HCT116 (cell line): ENCODE results near the gene PCID2. TPM values are rescaled to one million over a fixed set of nuclear protein-coding genes. Genes with fewer than 3 reads are reported as not detected.

Experiments
- ATAC-seq: fragments of 200-7000 bp; cut with Tn5 transposase; 2 replicates; pipeline ENCODE4 v1.9.1; 2020; ENCODE audit warnings: mild to moderate bottlenecking, moderate library complexity
- BruUV-seq: library from RNA; stranded (reverse); fragments of 400-500 nt; replicated peaks from 2 replicates; lab custom pipeline; 2021; lab: Mats Ljungman, UMichigan
- CTCF ChIA-PET: fragments of 300-600 bp; sonication (Branson Sonifier 250); formaldehyde crosslinking; loops from one replicate; lab custom pipeline; 2021; ENCODE audit warnings: antibody characterized with exemption; lab: Charles Lee
- POLR2A ChIA-PET: fragments of 300-600, 350-600 bp; sonication (Branson Sonifier 250); formaldehyde crosslinking; loops from one replicate; lab custom pipeline; 2021; ENCODE audit warnings: antibody characterized with exemption; lab: Charles Lee
- RAD21 ChIA-PET, 2 experiments: fragments of 300-600 bp; sonication (Branson Sonifier 250); formaldehyde crosslinking; loops; one replicate each; lab custom pipeline; 2023; ENCODE audit warnings: low total read pairs in 2 of 2; ENCODE audit not compliant: uncharacterized antibody in 2 of 2, unreplicated experiment in 2 of 2, low non-redundant PET in 1 of 2; lab: Charles Lee
- DNase-seq: peaks from one replicate; pipeline ENCODE4 v3.0.0-alpha.2; 2010; ENCODE audit warnings: low read depth, low spot score
- H2AFZ ChIP-seq: fragments of 200-600 bp; shearing (Covaris generic), sonication (generic); 2 replicates; pipeline ENCODE4 v1.6.1; 2017; ENCODE audit warnings: low read depth, mixed run types, mixed read lengths, antibody characterized with exemption, low read length; ENCODE audit not compliant: poor library complexity, severe bottlenecking
- H3K27ac ChIP-seq: 2 replicates; pipeline ENCODE4 v1.5.1; 2012; ENCODE audit warnings: low read depth, low read length
- H3K27me3 ChIP-seq: fragments of 200-600 bp; sonication (generic); 2 replicates; pipeline ENCODE4 v1.6.1; 2016; ENCODE audit warnings: mixed run types, low read length, mixed read lengths; ENCODE audit not compliant: insufficient read depth
- H3K36me3 ChIP-seq, 2 experiments: fragments of 200-500 bp in 1 of 2; fragments of 200-600 bp in 1 of 2; sonication (Bioruptor generic) in 1 of 2; sonication (generic) in 1 of 2; 2 replicates each; pipeline versions ENCODE4 v1.5.1 to v1.6.1; 2014 to 2016; ENCODE audit warnings: low read length in 2 of 2, inconsistent platforms in 1 of 2, mixed read lengths in 1 of 2, mixed run types in 1 of 2; ENCODE audit not compliant: insufficient read depth in 2 of 2, control insufficient read depth in 1 of 2
- H3K4me1 ChIP-seq, 2 experiments: fragments of 200-600 bp in 1 of 2; sonication (generic) in 1 of 2; 2 replicates each; pipeline versions ENCODE4 v1.5.1 to v1.6.1; 2012 to 2017; ENCODE audit warnings: low read length in 2 of 2, inconsistent platforms in 1 of 2, mild to moderate bottlenecking in 1 of 2, mixed read lengths in 1 of 2, mixed run types in 1 of 2, moderate library complexity in 1 of 2; ENCODE audit not compliant: insufficient read depth in 2 of 2, control insufficient read depth in 1 of 2
- H3K4me2 ChIP-seq: fragments of 200-600 bp; sonication (generic); 2 replicates; pipeline ENCODE4 v1.6.1; 2017; ENCODE audit warnings: mixed run types, low read length, mixed read lengths
- H3K4me3 ChIP-seq, 2 experiments: fragments of 200-600 bp in 1 of 2; sonication (generic) in 1 of 2; replicated peaks in 1 of 2; 2 replicates each; pipeline ENCODE4 v1.5.1; 2011 to 2016; ENCODE audit warnings: low read length in 2 of 2, control low read depth in 1 of 2, low read depth in 1 of 2, mild to moderate bottlenecking in 1 of 2, mixed read lengths in 1 of 2, mixed run types in 1 of 2
- H3K79me2 ChIP-seq: fragments of 200-600 bp; sonication (generic); 2 replicates; pipeline ENCODE4 v1.6.1; 2017; ENCODE audit warnings: mild to moderate bottlenecking, mixed run types, low read length, moderate library complexity, mixed read lengths; ENCODE audit not compliant: insufficient read depth
- H3K9ac ChIP-seq: fragments of 200-600 bp; sonication (generic); 2 replicates; pipeline ENCODE4 v1.6.1; 2016; ENCODE audit warnings: low read length, mixed read lengths
- H3K9me2 ChIP-seq: fragments of 200-600 bp; sonication (generic), shearing (Covaris generic); 2 replicates; pipeline ENCODE4 v1.6.1; 2017; ENCODE audit warnings: mixed run types, mild to moderate bottlenecking, moderate library complexity; ENCODE audit not compliant: insufficient read depth
- H3K9me3 ChIP-seq, 2 experiments: fragments of 200-500 bp in 1 of 2; fragments of 200-600 bp in 1 of 2; sonication (Bioruptor generic) in 1 of 2; sonication (generic) in 1 of 2; 2 replicates each; pipeline ENCODE4 v1.6.1; 2014 to 2017; ENCODE audit warnings: low read length in 2 of 2, mixed read lengths in 2 of 2, inconsistent platforms in 1 of 2, low read depth in 1 of 2, mild to moderate bottlenecking in 1 of 2, mixed run types in 1 of 2, moderate library complexity in 1 of 2; ENCODE audit not compliant: control insufficient read depth in 1 of 2, insufficient read depth in 1 of 2
- H4K20me1 ChIP-seq: fragments of 200-600 bp; sonication (generic), shearing (Covaris generic); 2 replicates; pipeline ENCODE4 v1.6.1; 2017; ENCODE audit warnings: mixed run types, mild to moderate bottlenecking, moderate library complexity; ENCODE audit not compliant: insufficient read depth
- ATF3 ChIP-seq: IDR thresholded peaks from 2 replicates; pipeline ENCODE4 v1.6.1; 2012
- CBX3 ChIP-seq: IDR thresholded peaks from 2 replicates; pipeline ENCODE4 v1.6.1; 2012; ENCODE audit warnings: low read depth
- CEBPB ChIP-seq: IDR thresholded peaks from 2 replicates; pipeline ENCODE4 v1.6.1; 2012; ENCODE audit warnings: low read depth
- CTCF ChIP-seq, 3 experiments: fragments of 200-600 bp in 1 of 3; sonication (generic) in 1 of 3; IDR thresholded peaks in 2 of 3; conservative IDR thresholded peaks in 1 of 3; 2 replicates each; pipeline ENCODE4 v1.5.1; 2012 to 2017; ENCODE audit warnings: low read depth in 2 of 3, low read length in 2 of 3, antibody characterized with exemption in 1 of 3, borderline replicate concordance in 1 of 3, control low read depth in 1 of 3, mild to moderate bottlenecking in 1 of 3, mixed read lengths in 1 of 3, mixed run types in 1 of 3, moderate library complexity in 1 of 3; ENCODE audit not compliant: insufficient read depth in 1 of 3
- ELF1 ChIP-seq: IDR thresholded peaks from 2 replicates; pipeline ENCODE4 v1.6.1; 2012; ENCODE audit warnings: low read depth, borderline replicate concordance
- EZH2 ChIP-seq: fragments of 200-600 bp; sonication (generic); IDR thresholded peaks from 2 replicates; pipeline ENCODE4 v1.6.1; 2017; ENCODE audit warnings: antibody characterized with exemption, mixed run types
- EZH2phosphoT487 ChIP-seq: fragments of 200-600 bp; IDR thresholded peaks from 2 replicates; pipeline ENCODE4 v1.6.1; 2018; ENCODE audit warnings: antibody characterized with exemption, borderline replicate concordance
- FOSL1 ChIP-seq: IDR thresholded peaks from 2 replicates; pipeline ENCODE4 v1.6.1; 2012; ENCODE audit warnings: low read depth
- JUND ChIP-seq: IDR thresholded peaks from 2 replicates; pipeline ENCODE4 v1.6.1; 2012
- MAX ChIP-seq: IDR thresholded peaks from 2 replicates; pipeline ENCODE4 v1.6.1; 2012
- POLR2A ChIP-seq: IDR thresholded peaks from 2 replicates; pipeline ENCODE4 v1.7.0; 2011; ENCODE audit warnings: borderline replicate concordance; ENCODE audit not compliant: insufficient read depth, insufficient read length; ENCODE audit errors: extremely low read depth
- POLR2AphosphoS5 ChIP-seq: IDR thresholded peaks from 2 replicates; pipeline ENCODE4 v1.6.1; 2011; ENCODE audit warnings: mild to moderate bottlenecking, low read depth, low read length, moderate library complexity
- RAD21 ChIP-seq: IDR thresholded peaks from 2 replicates; pipeline ENCODE4 v1.6.1; 2012; ENCODE audit warnings: low read depth, mild to moderate bottlenecking
- SIN3A ChIP-seq: IDR thresholded peaks from 2 replicates; pipeline ENCODE4 v1.6.1; 2012; ENCODE audit warnings: low read depth
- SP1 ChIP-seq: IDR thresholded peaks from 2 replicates; pipeline ENCODE4 v1.6.1; 2012; ENCODE audit warnings: low read depth
- SRF ChIP-seq: IDR thresholded peaks from 2 replicates; pipeline ENCODE4 v1.6.1; 2012; ENCODE audit warnings: low read depth
- TCF7L2 ChIP-seq: IDR thresholded peaks from 2 replicates; pipeline ENCODE4 v1.7.0; 2011; ENCODE audit warnings: borderline replicate concordance, inconsistent platforms; ENCODE audit not compliant: insufficient read depth, insufficient read length; ENCODE audit errors: extremely low read depth
- YY1 ChIP-seq: IDR thresholded peaks from 2 replicates; pipeline ENCODE4 v1.6.1; 2011; ENCODE audit warnings: low read length, low read depth, moderate library complexity, mild to moderate bottlenecking; ENCODE audit not compliant: insufficient replicate concordance; ENCODE audit errors: extremely low read depth
- ZBTB33 ChIP-seq: IDR thresholded peaks from 2 replicates; pipeline ENCODE4 v1.6.1; 2011; ENCODE audit warnings: mild to moderate bottlenecking, low read length, moderate library complexity; ENCODE audit not compliant: insufficient replicate concordance; ENCODE audit errors: extremely low read depth
- ZFX ChIP-seq: fragments of 450-650 bp; IDR thresholded peaks from 2 replicates; pipeline ENCODE4 v1.6.1; 2017
- intact Hi-C: fragments of 100-400 bp; cut with micrococcal nuclease; formaldehyde crosslinking; loops from 2 replicates; pipeline ENCODE4 v1.10.0; 2022
- total RNA-seq: library from RNA; stranded (reverse); gene quantifications from one replicate; pipeline ENCODE4 v1.2.1, GENCODE V29; 2021; ENCODE audit not compliant: unreplicated experiment

Gene PCID2
- total RNA-seq, 1 experiment from 2014 or later: 73.3 TPM

GRCh38 chr13:113161433-113161832 is 47.0 kb downstream of the PCID2 start:
- ATAC-seq (no peak), DNase-seq (no peak)
- H2AFZ ChIP-seq: no peak overlapping the region
- TF ChIP-seq ZFX (no peak), EZH2 (no peak), SRF (no peak), CTCF (IDR thresholded peaks at IDR 0.05 in 2 of 3, conservative IDR thresholded peaks at IDR 0.05 in 1 of 3; ENCODE audit: borderline replicate concordance in 1 of 3, insufficient read depth in 1 of 3, low read depth in 2 of 3, low read length in 2 of 3) (no peak), SIN3A (no peak), ATF3 (no peak), CEBPB (no peak), POLR2A (no peak), ELF1 (no peak), SP1 (no peak), MAX (no peak), ZBTB33 (no peak), EZH2phosphoT487 (no peak), TCF7L2 (no peak), RAD21 (no peak), JUND (no peak), FOSL1 (no peak), POLR2AphosphoS5 (no peak), CBX3 (no peak), YY1 (no peak)
- RAD21 ChIA-PET: no interaction called here
- no peak overlapping the region for H3K9ac ChIP-seq
- no peaks in the 10 kb centered on the region for H3K79me2 ChIP-seq
- H3K4me1 ChIP-seq: no peaks in the 10 kb centered on the region
- POLR2A ChIA-PET: no interaction called here
- peaks cover 3% of the 10 kb centered on the region; the same call in 1 of the 2 replicates for H3K27me3 ChIP-seq
- H3K4me2 ChIP-seq: no peak overlapping the region
- CTCF ChIA-PET: no interaction called here
- no peaks in the 10 kb centered on the region for H3K9me3 ChIP-seq
- no peaks in the 10 kb centered on the region for H4K20me1 ChIP-seq
- no peak overlapping the region for H3K4me3 ChIP-seq
- intact Hi-C loops: no loop called here
- H3K27ac ChIP-seq: no peak overlapping the region
- H3K9me2 ChIP-seq: no peaks in the 10 kb centered on the region
- H3K36me3 ChIP-seq: no peaks in the 10 kb centered on the region
- BruUV-seq: no TSS peak
